HG02798 (cell line): ENCODE results near the gene PARD6A.

ENCODE experiments used
- ATAC-seq: cut with Tn5 transposase; IDR thresholded peaks from one replicate; pipeline ENCODE4 v1.9.1; 2021; ENCODE audit warnings: mild to moderate bottlenecking; ENCODE audit not compliant: unreplicated experiment, poor library complexity

The PARD6A gene

GRCh38 chr16:67666032-67666551 is 5.3 kb downstream of the PARD6A start:
- ATAC-seq: no peak

DNA sequence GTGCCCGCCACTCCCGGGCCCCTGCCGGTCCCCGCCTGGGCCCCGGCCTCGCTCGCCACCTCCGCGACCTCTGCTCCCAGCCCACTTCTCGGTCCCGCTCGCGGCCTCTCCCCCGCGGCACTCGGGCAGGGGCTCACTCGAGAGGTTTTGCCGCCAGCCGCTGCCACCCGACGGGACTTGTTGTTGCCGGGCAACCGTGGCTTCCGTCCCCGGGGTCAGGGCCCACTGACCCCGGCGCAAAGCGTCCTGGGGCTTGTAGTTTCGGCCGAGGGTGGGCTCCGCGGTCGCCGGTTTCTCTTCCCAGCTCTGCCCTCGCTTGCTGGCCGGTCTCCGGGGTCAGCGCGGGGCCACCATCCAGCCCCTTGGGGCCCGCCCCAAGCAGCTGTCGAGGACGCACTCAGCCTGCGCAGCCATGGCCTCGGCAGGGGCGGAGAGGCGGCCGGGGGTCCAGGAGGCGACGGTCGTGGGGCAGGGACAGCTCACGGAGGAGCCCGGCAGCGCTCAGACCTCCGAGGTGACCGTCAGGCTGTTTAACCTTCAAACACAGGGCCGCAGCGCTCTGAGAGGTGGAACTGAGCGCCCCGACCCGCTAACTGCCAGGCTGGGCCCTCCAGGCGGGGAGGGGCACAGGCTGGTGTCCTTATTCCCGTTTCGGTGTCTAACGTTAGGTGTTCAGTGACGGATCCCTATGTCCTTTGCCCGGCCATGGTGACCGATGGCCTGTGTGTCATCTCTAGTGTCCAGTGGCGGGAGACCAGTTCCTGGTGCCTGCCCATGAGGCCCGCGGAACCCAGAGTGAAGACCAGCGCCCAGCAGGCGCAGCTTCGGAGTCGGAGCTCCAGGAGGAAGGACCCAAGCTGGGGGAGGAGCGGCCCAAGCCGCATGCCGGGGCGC is 6.0 kb downstream of the PARD6A start, which contains the start of the genes C16orf86 and ENKD1:
C16orf86 (plus strand) TSS at position 256 of the 894 bp plus-strand sequence; CDS start at position 413, 157 bp downstream.
ENKD1 (minus strand) TSS at position 192 of the 894 bp plus-strand sequence. CDS start 308 bp downstream, outside the sequence.
- peak; percentile 71 for ATAC-seq

DNA sequence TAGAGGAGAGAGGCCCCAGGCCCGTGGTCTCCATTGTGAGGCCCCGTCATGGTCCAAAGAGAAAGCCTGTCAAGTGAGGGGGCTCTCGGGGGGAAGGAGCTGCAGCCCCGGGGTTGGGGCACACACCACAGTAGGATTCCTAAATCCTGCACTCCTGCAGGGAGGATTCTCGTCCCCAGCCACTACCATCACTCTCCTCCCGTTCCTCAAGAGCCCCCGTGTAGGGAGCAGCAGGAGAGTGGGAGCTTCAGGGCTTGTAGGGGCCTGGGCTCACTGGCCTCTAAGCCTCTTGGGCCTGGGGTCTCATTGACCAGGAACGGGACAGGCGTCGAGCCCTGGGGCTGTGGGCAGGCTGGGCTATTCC is 6.7 kb downstream of the PARD6A start:
- ATAC-seq: no peak

- ATAC-seq: peak; percentile 77
Measured at GRCh38 chr16:67667817-67668494, 7.2 kb downstream of the PARD6A start.

DNA sequence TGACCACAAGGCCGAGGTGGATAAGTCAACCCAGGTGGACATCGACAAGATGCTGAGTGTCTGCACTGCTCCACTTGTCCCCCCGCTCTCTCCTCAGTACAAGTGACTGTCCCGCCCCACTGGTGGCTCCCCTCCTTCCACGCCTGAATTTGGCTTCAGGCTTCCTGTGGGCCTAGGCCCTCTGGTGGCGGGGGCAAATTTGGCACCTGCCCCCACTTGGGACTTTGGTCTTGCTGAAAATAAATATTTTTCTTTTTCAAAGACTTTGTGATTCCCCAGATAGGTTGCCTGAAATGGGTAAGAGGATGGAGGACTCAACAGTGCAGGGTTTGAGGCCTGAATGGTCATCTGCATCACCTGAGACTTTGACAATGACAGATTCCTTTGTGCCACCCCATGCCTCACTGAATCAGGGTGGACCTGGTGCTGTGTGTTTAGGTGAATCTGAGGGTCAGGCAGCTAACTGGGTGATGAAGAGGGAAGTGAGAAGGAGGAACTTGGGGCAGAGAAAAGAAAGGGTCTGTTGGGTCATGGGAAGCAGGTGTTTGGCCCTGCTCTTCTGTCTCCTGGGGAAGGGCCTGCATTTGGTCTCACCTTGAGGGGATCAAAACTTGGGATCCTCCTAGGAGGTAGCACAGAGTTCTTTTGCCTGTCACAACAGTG is 7.9 kb downstream of the PARD6A start:
- ATAC-seq: no peak

- ATAC-seq: no peak
Measured at GRCh38 chr16:67669499-67670101, 8.8 kb downstream of the PARD6A start.

DNA sequence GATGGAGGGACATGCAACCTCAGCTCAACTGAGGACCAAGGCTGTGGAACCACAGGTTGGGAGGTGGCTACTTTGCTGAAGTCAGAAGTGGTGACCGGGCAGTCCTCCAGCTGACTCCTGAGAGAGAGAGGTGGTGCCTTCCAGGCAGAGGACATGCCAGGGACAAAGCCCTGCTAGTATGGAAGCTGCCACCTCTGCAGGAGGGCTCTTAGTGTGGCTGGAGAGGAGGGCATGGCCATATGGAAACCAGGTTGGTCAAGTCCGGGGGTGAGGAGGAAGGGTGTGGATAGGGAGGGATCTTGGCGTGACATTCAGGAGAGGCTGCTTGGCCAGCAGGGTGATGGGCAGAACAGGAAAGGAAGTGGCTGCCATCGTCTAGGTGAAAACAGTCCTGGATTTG is 11.5 kb downstream of the PARD6A start:
- ATAC-seq: no peak

DNA sequence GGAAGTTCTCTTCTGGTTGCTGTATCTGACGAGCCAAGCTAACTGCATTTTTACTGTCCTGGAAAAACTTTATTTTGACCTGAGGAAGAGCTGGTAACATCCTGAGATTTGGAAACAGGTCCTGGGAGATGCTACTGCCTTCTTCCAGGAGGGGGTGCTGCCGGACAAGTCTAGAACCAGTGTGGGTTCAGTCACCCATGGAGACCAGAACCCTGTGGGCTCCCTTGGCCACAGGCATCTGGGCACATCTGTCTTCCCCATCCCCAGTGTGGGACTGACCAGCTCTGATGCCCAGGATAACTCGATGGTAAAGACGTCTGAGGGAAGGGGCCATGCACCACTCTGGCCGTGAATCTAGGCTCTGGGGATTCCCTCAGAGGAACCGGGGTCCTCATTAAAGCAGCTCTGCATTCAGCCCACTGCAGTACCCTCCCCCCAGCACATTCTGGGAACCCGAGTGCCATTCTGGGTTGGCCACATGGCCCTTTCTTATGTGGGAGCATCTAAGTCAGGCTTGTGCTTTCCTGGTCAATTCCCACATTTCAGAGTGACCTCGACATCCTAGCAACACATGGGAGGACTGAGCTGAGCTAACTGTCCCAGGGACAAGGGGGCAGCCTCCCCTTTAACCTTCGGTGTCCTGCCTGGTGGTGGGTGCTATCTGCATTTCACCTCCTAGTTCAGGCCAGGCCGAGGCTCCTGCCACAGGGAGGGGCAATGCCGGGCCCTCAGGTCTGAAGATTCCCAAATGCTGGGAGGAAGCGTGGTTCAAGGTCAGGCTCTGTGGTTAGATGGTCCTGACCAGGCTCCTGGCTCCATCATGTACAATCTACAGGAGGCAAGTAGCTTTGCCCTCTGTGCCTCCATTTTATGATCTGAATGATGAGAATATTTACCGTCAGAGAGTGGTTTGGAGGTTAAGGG is 12.2 kb downstream of the PARD6A start:
- no peak for ATAC-seq

DNA sequence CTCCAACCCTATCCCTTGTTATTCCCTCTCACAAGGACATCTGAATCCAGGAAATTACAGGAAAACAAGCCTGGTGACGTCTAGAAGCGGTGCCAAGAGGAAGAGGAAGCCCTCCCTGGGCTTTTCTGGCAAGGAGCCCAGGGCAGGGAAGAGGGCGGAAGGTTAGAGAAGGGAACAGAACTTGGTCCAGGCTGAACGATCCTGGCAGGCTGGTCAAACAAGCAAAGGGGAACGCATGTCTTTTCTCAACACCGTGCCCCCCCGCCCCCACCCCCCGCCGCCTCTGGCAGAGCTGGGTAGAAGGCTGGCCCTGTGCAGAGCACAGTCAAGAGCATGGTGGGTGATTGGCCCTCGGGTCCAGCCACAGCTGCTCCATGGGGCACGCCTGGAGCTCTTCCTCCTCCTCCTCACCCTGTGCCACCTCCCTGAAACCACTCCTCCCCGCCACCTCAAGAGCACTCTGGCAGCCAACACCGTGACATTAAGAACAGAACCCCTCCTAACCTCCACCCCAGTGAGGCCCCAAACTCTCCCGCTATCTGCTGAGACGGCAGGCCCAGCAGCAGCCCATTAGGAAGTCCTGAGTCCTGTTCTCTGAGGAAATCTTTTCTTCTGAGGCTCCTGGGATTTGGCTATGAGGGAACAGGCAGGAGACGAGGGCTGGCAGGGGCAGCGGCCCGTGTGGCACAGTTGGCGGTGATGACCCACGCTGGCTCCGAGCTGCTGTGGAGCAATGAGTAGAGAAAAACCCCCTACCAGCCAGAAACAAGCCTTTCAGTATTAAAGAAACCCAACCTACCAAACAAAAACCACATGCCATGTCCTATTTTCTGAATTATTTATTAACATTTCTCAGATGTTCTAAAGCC is 13.2 kb downstream of the PARD6A start:
- no peak for ATAC-seq

DNA sequence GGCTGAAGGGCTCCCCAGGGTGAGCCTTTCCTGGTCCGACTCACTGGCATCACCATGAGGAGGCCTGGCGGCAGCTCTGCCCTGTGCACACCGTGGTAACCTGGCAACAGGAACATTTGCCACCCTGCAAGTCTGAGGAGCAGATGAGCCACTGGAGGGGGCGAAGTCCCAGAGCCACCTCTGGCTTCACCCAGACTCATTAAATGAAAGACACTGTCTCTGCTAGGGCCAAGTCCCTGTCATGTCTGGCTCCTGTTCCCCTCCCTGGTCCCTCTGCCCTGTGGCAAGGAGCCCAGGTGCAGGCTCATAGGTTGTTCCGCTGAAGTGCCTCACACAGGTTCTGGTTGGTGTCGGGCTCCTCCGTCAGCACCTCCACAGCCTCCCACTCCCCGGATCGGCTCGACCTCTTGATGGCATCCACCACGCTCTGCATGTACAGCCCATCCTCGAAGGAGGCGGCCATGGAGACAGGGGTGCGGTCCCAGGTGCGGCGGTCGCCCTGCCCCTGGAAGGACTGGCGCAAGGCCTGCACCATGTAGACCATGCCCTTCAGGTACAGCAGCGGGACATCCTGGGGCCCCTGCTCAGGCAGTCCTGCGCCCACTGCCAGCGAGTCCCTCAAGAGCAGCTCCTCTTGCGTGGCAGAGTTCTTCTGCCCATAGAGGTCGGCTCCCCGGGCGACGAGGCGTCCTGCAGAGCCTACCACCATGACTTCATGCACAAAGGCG is 14.3 kb downstream of the PARD6A start:
- ATAC-seq: no peak

GRCh38 chr16:67675579-67675935 is 14.8 kb downstream of the PARD6A start:
- ATAC-seq: no peak

- ATAC-seq: no peak
Measured at GRCh38 chr16:67675999-67676398, 15.2 kb downstream of the PARD6A start.

DNA sequence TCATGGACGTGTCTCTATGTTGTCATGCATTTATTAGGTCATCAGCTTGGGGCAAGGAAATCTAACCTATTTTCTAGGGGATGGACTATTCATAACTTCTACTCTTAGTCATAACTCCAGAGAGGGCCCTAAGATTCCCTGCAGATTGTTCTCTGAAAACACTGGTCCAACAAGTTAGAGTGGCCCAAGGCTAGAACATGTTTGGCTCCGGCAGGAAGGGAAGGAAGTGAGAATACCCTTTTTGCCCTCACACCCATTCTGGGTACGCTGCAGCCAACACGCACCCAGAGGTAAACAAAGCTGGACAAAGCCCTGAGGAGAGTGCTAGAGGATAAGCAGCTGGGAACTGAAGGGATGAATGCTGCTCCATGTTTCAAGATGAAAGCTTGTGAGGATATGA is 15.8 kb downstream of the PARD6A start:
- no peak for ATAC-seq

DNA sequence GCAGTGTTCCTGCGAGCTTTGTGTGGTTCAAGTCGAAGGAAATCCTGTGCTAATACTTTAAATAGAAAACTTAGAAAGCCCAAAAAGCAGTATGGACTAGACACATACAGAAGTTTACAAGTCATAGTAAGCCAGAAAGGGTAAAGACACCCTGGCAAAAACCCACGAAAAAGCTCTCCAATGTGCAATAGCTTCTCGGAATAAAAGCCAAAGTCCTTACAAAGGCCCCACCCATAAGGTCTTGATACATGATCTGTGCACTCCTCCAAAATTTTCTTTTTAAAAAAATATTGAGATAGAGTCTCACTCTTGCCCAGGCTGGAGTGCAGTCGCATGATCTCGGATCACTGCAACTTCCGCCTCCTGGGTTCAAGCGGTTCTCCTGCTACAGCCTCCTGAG is 16.2 kb downstream of the PARD6A start:
- ATAC-seq: no peak

GRCh38 chr16:67677712-67678111 is 17.0 kb downstream of the PARD6A start:
- ATAC-seq: no peak

DNA sequence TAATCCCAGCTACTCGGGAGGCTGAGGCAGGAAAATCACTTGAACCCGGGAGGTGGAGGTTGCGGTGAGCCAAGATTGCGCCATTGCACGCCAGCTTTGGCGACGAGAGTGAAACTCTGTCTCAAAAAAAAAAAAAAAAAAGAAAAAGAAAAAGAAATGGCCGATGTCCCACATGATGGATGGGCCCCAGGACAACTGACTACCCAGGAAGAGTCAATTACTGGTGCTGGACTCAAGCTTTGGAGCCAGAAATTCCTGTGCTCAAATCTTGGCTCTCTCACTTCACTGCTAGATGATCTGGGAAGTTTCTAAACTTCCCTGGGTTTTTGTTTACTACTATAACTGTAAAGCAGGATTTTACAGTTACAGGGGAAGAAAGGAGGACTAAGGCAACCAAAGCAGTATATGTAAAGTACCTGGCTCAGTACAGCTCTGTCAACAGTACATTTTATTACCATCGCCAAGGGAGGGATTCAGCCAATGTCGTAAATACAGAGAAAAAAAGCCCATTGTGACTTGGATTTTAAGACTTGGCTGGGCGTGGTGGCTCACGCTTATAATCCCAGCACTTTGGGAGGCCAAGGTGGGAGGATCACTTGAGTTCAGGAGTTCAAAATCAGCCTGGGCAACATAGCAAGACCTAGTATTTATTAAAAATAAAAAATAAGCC is 17.7 kb downstream of the PARD6A start:
- no peak for ATAC-seq
